HG02763 (cell line): ENCODE data around the gene TMEM114.

ENCODE experiments used
- ATAC-seq: cut with Tn5 transposase; IDR thresholded peaks from one replicate; pipeline ENCODE4 v1.9.1; 2021; ENCODE audit warnings: mild to moderate bottlenecking, moderate library complexity; ENCODE audit not compliant: unreplicated experiment

Gene TMEM114

GRCh38 chr16:8611886-8612600 is 21.7 kb upstream of the TMEM114 start:
- no peak for ATAC-seq

GRCh38 chr16:8611122-8611521 is 20.8 kb upstream of the TMEM114 start:
- no peak for ATAC-seq

- ATAC-seq, result no peak
Measured at GRCh38 chr16:8607214-8607613, 16.9 kb upstream of the TMEM114 start.

GRCh38 chr16:8605554-8605953 is 15.2 kb upstream of the TMEM114 start:
- ATAC-seq, result no peak

- no peak for ATAC-seq
Measured at GRCh38 chr16:8600144-8600775, 9.9 kb upstream of the TMEM114 start.

GRCh38 chr16:8596581-8596980 is 6.3 kb upstream of the TMEM114 start:
- no peak for ATAC-seq

- no peak for ATAC-seq
Measured at GRCh38 chr16:8595783-8596182, 5.5 kb upstream of the TMEM114 start.

GRCh38 chr16:8594149-8594666 is 3.9 kb upstream of the TMEM114 start:
- no peak for ATAC-seq

GRCh38 chr16:8591451-8591850 is 1.1 kb upstream of the TMEM114 start:
- no peak for ATAC-seq

GRCh38 chr16:8590811-8591210 is 500 bp upstream of the TMEM114 start:
- ATAC-seq, result no peak

- ATAC-seq, result no peak
Measured at GRCh38 chr16:8589057-8589899, 1.0 kb downstream of the TMEM114 start.

GRCh38 chr16:8588682-8589056 is 1.6 kb downstream of the TMEM114 start:
- no peak for ATAC-seq

GRCh38 chr16:8587065-8587464 is 3.2 kb downstream of the TMEM114 start:
- ATAC-seq, result no peak

- no peak for ATAC-seq
Measured at GRCh38 chr16:8585857-8586256, 4.5 kb downstream of the TMEM114 start.

GRCh38 chr16:8585041-8585440 is 5.3 kb downstream of the TMEM114 start:
- ATAC-seq, result no peak

GRCh38 chr16:8583732-8584131 is 6.6 kb downstream of the TMEM114 start:
- no peak for ATAC-seq

GRCh38 chr16:8583199-8583598 is 7.1 kb downstream of the TMEM114 start:
- ATAC-seq, result no peak

- ATAC-seq, result no peak
Measured at GRCh38 chr16:8581831-8582580, 8.3 kb downstream of the TMEM114 start.

GRCh38 chr16:8579559-8579958 is 10.8 kb downstream of the TMEM114 start:
- ATAC-seq, result no peak

- no peak for ATAC-seq
Measured at GRCh38 chr16:8577678-8578304, 12.5 kb downstream of the TMEM114 start.
